ENCODE data around the gene PMPCA. TPM values are rescaled to one million over a fixed set of nuclear protein-coding genes. Genes with fewer than 3 reads are reported as not detected.

The PMPCA gene
- total RNA-seq, 1 experiment from 2014 or later = 103 TPM

- peaks cover 4% of the 10 kb centered on the region for H3K4me1 Mint-ChIP-seq
- POLR2A ChIA-PET = no interaction called here
- no peak overlapping the region for H3K4me3 Mint-ChIP-seq
- no peaks in the 10 kb centered on the region for H3K27me3 Mint-ChIP-seq (ENCODE audit: low read depth)
- H3K36me3 Mint-ChIP-seq = no peaks in the 10 kb centered on the region
- peak overlapping the region; percentile 19; the same call in 1 of the 2 replicates for H3K27ac Mint-ChIP-seq
- no peak for DNase-seq (ENCODE audit: low spot score)
- CTCF ChIA-PET = interaction anchor here (0.6 to 1.8 kb wide), 4 partner anchors 28 to 78 kb away, joined by 3 to 8 read pairs (median 6); no protein-coding TSS in a partner anchor
- H3K9me3 Mint-ChIP-seq = no peaks in the 10 kb centered on the region
- ATAC-seq = no peak
- TF ChIP-seq ZNF512 (CRISPR knock-in tag; IDR thresholded peaks at IDR 0.05; ENCODE audit: borderline replicate concordance) = no peak
- TF ChIP-seq JUN (CRISPR knock-in tag; IDR thresholded peaks at IDR 0.05) = no peak
- TF ChIP-seq ZSCAN18 (CRISPR knock-in tag; IDR thresholded peaks at IDR 0.05) = no peak
- TF ChIP-seq HMGA2 (CRISPR knock-in tag; IDR thresholded peaks at IDR 0.05) = no peak
- TF ChIP-seq CREM (CRISPR knock-in tag; IDR thresholded peaks at IDR 0.05) = no peak
- no peak for TF ChIP-seq USF1 (CRISPR knock-in tag; IDR thresholded peaks at IDR 0.05)
- 0 out of 2 replicates have a peak, but pooled peaks have one; percentile 21 for TF ChIP-seq IRF2 (CRISPR knock-in tag; IDR thresholded peaks at IDR 0.05; ENCODE audit: borderline replicate concordance, low read depth)
- TF ChIP-seq CREB1 (CRISPR knock-in tag; IDR thresholded peaks at IDR 0.05) = no peak
- no peak for TF ChIP-seq FOXJ3 (CRISPR knock-in tag; IDR thresholded peaks at IDR 0.05; ENCODE audit: borderline replicate concordance)
- no peak for TF ChIP-seq ZNF219 (CRISPR knock-in tag; IDR thresholded peaks at IDR 0.05; ENCODE audit: borderline replicate concordance)
- TF ChIP-seq, protein P1, sequence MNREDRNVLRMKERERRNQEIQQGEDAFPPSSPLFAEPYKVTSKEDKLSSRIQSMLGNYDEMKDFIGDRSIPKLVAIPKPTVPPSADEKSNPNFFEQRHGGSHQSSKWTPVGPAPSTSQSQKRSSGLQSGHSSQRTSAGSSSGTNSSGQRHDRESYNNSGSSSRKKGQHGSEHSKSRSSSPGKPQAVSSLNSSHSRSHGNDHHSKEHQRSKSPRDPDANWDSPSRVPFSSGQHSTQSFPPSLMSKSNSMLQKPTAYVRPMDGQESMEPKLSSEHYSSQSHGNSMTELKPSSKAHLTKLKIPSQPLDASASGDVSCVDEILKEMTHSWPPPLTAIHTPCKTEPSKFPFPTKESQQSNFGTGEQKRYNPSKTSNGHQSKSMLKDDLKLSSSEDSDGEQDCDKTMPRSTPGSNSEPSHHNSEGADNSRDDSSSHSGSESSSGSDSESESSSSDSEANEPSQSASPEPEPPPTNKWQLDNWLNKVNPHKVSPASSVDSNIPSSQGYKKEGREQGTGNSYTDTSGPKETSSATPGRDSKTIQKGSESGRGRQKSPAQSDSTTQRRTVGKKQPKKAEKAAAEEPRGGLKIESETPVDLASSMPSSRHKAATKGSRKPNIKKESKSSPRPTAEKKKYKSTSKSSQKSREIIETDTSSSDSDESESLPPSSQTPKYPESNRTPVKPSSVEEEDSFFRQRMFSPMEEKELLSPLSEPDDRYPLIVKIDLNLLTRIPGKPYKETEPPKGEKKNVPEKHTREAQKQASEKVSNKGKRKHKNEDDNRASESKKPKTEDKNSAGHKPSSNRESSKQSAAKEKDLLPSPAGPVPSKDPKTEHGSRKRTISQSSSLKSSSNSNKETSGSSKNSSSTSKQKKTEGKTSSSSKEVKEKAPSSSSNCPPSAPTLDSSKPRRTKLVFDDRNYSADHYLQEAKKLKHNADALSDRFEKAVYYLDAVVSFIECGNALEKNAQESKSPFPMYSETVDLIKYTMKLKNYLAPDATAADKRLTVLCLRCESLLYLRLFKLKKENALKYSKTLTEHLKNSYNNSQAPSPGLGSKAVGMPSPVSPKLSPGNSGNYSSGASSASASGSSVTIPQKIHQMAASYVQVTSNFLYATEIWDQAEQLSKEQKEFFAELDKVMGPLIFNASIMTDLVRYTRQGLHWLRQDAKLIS (CRISPR knock-in tag; IDR thresholded peaks at IDR 0.05; ENCODE audit: borderline replicate concordance) = no peak
- no peak for TF ChIP-seq FOXP4 (CRISPR knock-in tag; IDR thresholded peaks at IDR 0.05)
- TF ChIP-seq ELF4 (CRISPR knock-in tag; IDR thresholded peaks at IDR 0.05; ENCODE audit: low read depth) = no peak
- no peak for TF ChIP-seq TEAD1 (CRISPR knock-in tag; IDR thresholded peaks at IDR 0.05)
- TF ChIP-seq FOXK1 (CRISPR knock-in tag; IDR thresholded peaks at IDR 0.05) = no peak
- TF ChIP-seq SMAD4 (CRISPR knock-in tag; IDR thresholded peaks at IDR 0.05) = no peak
- no peak for TF ChIP-seq AR (CRISPR knock-in tag; IDR thresholded peaks at IDR 0.05)
- no peak for TF ChIP-seq OVOL2 (CRISPR knock-in tag; IDR thresholded peaks at IDR 0.05; ENCODE audit: borderline replicate concordance)
- peak; percentile 24; the same call in 1 of the 2 replicates for TF ChIP-seq NFYB (CRISPR knock-in tag; conservative IDR thresholded peaks at IDR 0.05; ENCODE audit: low read depth)
- TF ChIP-seq, protein P2, sequence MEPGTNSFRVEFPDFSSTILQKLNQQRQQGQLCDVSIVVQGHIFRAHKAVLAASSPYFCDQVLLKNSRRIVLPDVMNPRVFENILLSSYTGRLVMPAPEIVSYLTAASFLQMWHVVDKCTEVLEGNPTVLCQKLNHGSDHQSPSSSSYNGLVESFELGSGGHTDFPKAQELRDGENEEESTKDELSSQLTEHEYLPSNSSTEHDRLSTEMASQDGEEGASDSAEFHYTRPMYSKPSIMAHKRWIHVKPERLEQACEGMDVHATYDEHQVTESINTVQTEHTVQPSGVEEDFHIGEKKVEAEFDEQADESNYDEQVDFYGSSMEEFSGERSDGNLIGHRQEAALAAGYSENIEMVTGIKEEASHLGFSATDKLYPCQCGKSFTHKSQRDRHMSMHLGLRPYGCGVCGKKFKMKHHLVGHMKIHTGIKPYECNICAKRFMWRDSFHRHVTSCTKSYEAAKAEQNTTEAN (CRISPR knock-in tag; IDR thresholded peaks at IDR 0.05) = no peak
Measured at GRCh38 chr9:136367296-136368145, 42.9 kb upstream of the PMPCA start.
